Posterior cingulate gyrus (tissue), 11 donors: ENCODE data around the gene ANKRD63.

Experiments used
- DNase-seq, 10 donors: peaks; one replicate each; pipeline versions ENCODE4 v3.0.0 to v3.0.0-alpha.2; 2020 to 2021; ENCODE audit warnings: mixed read lengths in 3 of 10
- intact Hi-C: fragments of 100-400 bp; cut with DNase I; formaldehyde crosslinking; loops from one replicate; pipeline ENCODE4 v1.15.1; 2023

Gene ANKRD63

DNA sequence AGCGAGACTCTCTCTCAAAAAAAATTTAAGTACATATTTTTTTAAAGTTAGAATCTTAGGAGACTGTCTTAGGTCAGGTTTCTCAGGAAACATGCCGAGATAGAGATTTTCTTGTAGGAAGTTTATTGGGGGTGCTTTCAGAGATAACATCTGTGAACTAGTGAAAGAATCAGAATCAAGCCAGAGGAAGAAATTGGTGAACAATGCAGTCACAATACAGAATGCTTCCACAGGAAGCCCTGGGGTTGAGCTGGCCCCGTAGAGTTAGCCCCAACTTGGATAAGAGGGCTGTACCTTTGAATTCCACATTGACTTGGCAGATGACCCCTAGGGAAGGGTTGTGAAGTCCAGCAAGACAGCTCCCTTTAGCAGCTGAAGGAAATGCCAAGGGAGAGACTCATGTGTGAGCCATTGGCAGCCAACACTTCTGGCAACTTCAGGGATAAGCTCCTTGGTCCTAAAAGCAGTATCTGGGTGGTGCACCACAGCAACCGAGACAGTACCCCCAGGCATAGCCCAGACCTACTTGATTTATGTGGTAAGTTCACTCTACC is 31.9 kb upstream of the ANKRD63 start:
- peak in 2 of 10 donors; percentile 8 to 15 for DNase-seq
- intact Hi-C loops, result no loop called here

DNA sequence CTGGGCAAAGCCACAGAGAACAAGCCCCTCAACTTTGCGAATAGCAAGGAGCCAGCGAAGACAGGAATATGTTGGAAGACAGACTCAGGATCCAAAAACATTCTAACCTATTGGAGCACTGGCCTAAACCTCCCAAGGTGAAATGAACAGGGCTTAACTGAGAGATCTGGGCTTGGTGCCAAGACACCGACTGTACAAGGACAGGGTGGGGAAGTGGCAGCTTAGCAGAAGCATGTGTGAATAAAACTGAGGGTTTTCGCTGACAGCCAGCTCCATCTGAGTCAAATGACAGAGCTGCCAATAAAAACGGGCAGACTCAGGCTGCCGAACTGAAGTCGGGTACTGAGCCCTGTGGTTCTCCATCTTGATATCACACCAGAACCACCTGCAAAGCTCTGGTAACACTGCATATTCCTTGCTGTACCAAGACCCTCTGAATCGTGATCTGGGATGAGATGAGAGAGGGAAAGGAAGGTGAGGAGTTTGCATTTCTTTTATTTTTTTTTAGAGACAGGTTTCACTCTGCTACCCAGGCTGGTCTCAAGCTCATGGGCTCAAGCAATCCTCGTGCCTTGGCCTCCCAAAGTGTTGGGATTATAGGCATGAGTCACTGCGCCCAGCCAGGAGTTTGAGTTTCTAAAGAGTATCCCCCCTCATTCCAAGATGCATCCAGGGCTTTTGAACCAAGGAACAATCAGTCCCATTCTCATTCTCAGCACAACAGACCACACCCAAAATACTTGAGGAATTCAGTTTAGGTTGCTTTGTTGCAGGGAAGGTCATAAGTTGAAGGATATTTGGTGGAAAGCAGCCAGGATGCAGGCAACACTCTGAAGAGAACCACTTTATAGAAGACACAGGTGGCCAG is 30.9 kb upstream of the ANKRD63 start:
- intact Hi-C loops, result no loop called here

DNA sequence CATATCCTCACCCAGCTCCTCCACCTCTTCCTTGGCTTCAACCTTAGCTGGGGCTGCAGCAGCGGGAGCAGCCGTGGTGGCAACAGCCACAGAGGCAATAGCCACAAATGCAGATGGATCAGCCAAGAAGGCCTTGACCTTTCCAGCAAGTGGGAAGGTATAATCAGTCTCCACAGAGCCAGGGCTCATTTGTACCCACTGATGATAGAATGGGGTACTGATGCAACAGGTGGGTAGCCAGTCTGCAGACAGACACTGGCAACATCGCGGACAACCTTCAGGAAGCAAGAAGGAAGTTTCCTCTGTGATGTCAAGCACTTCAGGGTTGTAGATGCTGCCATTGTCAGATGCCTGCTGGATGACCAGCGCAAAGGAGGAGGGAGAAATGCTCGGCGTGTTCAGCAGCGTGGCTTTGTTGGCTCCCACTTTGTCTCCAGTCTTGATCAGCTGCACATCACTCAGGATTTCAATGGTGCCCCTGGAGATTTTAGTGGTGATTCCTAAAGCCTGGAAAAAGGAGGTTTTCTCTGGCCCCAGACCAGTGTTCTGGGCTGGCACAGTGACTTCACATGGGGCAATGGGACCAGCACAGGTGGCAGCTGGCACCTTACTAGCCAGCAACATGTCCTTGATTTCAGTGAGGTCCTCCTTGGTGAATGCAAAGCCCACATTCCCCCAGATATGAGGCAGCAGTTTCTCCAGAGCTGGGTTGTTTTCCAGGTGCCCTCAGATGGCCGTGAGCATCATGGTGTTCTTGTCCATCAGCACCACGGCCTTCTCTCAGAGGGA is 29.7 kb upstream of the ANKRD63 start:
- peak in 2 of 10 donors; percentile 18 to 58 for DNase-seq
- intact Hi-C loops, result no loop called here

More for the DNA sequence above, 30.9 kb upstream of the ANKRD63 start:
- DNase-seq, result peak in 2 of 10 donors; percentile 27 to 43

DNA sequence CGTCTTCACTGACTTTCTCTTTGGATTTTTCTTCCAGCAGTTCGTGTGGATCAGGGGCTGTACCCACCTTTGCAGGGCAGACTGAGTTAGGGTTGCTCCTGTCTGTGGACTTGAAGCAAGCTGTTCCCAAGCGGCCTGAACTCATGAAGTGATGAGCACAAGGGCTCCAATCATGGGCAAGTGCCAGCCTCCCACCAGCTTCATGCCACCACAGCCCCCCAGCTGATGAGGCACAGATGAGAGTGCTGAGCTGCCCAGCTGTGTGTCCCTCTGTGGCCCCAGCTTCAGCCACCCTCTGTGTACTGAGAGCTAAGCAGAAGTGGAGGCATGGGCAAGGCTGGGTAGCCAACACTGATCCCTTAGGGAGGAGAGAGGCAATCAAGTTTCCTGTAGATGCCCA is 28.1 kb upstream of the ANKRD63 start:
- DNase-seq, result peak in 2 of 10 donors; percentile 18 to 58
- intact Hi-C loops, result no loop called here

DNA sequence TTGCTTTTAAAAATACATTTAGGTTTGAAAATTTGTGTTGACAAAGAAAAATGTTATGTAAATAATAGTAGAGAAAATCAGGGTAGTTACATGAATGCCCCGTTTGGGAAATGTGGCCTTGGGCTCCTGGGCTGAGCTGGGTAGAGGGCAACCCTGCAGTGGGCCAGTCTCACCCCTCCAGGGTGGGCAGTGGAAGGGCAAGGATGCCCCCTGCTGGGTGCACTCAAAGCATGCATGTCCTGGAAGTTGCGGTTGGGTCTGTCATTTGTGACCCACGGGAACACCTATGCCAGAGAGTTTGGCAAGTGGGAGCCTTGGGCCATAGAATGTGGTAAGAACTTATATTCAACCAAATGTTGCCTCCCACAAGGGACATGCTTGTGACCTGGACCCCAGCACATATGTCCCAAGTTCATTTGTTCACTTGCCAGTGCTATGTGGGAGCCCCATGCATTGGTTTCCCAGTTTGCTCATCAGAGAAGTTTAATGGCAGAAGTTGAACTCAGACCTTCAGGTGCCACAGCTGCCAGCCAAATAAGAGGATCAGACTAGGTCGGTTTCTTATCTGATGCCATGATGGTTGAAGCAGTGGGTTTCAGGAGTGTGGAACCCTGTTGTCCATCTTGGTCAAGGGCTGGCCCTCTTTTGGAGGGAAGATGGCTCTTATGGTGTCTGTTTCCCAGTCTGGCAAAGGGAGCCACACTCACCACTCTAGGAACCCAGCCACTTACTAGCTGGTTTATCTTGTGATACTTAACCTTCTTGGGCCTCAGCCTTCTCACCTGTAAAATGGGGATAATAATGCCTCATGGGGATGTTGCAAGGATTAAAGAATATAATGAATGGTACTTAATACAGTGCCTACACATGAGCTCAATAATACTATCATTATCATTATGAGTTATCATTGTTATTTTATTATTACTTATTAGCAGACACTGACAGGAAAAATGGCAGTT is 27.4 kb upstream of the ANKRD63 start:
- intact Hi-C loops, result no loop called here

DNA sequence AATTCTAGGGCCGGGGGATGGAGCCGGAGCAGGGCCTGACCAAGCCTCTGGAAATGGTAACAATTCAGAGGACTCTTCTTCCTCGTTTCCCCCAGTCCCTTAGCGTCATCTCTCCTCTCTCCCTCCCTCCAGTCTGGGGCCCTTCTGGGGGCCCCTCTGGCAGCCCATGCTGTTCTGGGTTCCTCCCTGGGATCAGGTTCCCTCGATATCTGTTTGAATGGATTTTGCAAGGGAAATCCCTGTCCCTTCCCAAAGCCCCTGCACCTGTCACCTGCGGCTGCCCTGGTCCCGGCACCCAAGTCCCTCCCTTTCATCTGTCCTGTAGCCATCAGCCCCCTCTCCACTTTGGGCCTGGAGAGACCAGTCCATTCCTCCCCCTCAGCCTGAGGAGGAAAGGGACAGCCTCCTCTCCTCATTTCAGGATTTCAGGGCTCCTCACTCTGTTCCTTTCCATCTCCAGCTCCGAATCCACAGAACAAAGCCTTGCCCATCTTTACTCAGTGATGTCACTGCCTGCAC is 26.5 kb upstream of the ANKRD63 start:
- DNase-seq, result peak in 2 of 10 donors; percentile 26 to 32
- intact Hi-C loops, result no loop called here

More for the DNA sequence above, 27.4 kb upstream of the ANKRD63 start:
- DNase-seq, result peak in 7 of 10 donors; percentile 36 to 94 (median 59)

DNA sequence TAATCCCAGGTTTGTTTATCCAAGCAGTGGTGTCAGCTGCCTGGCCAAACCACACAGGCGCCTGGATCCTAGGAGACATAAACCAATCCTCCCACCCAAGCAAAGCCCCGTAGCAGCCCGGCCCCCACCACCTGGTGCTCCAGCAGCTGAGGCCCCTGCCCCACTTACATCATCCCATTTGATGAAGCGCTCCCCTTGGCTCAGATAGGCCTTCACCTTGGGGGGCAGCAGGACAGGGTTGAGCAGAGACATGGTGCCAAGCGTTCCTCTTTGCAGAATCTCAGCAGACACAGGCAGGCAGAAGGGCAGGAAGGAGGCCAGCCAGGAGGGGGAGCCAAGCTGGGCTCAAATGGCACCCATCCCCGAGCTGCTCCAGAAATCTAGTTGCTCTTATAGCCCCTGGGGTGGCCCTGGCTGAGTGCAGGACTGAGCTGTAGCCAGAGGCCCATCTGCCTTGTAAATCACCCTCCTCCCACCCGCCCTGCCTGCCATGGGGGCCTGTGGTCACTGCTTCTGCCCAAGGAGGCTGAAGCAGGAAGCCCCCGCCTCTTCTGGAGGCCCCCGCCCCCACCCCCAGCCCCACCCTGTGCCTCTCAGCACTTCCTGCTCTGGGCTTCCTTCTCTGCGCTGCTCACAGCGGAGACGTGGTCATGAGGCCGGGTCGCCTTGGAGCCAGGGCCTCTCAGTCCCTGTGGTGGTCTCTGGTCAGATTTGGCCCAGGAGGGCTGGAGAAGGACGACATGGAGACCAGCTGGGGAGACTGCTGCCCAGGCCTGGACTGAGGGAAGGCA is 24.8 kb upstream of the ANKRD63 start, which contains the start of gene PLCB2:
Gene PLCB2, minus strand, starts transcription at position 515 of the 791 bp plus-strand sequence. Its CDS starts 263 bp downstream, at position 252.
- DNase-seq, result peak in 2 of 10 donors; percentile 77 to 86
- intact Hi-C loops, result no loop called here

DNA sequence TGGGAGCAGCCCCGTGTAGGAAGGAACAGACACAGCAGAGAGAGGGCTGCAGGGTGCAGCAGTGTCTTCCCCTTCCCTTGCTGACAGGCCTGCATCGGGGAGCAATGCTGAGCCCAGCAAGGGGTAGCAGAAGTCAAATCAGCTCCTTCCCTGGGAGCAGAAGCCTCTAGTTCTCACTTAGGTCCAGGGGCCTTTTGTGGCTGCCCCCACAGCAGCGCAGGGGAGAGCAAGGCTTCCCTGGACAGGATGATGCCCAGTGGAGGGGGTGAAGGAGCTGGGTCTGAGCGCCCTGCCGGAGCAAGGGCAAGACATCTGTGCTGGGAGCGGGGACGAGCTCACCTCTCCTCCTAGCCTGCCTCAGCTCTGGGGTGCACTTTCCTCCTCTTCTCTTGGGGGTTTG is 24.0 kb upstream of the ANKRD63 start:
- intact Hi-C loops, result no loop called here
- peak in 2 of 10 donors; percentile 37 to 75 for DNase-seq

DNA sequence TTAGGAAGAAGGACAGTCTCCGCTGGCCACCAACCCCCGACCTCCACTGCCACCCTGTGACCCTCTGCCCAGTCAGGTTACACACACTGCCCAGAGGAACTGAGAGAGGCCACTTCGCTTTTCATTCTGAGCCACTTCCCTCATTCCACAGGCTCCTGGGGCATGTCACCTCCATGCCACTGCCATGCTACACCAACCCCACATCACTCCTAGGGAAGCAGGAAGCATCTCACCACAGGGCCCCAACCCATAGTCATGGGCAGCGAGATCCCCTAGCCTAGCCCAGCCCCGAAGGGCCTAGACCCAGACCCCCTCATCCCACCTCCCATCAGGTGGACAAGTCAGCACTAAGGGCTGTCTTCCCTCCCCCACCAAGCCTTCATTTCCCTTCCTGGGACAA is 23.5 kb upstream of the ANKRD63 start:
- peak in 2 of 10 donors; percentile 73 to 82 for DNase-seq
- intact Hi-C loops, result no loop called here

DNA sequence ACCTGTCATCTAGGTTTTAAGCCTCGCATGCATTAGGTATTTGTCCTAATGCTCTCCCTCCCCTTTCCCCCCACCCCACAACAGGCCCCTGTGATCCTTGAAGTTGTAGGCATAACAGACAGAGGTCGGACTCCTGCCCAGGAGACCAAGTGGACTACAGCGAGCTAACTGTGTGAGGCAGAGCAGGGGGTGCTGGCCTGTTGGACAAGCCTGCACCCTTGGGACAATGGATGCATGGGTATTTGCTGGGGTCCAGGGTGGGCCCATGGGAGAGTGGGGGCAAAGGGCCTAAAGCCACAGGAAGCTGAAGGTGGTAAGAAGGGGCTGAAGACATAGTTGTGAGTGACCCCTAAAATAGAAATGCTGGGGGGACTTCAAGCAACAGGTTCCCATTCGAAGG is 22.4 kb upstream of the ANKRD63 start:
- peak in 2 of 10 donors; percentile 18 to 52 for DNase-seq
- intact Hi-C loops, result no loop called here

DNA sequence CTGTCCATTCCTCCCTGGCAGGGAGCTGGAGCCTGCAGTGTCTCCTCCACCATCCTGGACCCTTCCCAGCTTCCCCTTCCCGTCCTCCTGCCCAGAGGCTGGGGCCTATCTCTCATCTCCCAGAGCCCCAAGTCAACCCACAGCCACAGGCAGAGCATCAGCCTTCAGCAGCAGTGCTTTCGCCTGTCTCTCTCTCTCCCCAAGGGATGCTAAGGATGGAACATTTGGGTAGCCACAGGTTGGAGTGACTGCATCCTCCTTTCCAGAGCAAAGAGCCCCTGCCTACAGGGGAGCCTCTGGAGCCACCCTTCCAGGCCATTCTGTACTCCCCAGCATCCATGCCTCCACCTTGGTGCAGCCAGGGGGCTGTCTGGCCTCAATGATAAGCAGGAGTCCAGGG is 20.7 kb upstream of the ANKRD63 start:
- intact Hi-C loops, result no loop called here

DNA sequence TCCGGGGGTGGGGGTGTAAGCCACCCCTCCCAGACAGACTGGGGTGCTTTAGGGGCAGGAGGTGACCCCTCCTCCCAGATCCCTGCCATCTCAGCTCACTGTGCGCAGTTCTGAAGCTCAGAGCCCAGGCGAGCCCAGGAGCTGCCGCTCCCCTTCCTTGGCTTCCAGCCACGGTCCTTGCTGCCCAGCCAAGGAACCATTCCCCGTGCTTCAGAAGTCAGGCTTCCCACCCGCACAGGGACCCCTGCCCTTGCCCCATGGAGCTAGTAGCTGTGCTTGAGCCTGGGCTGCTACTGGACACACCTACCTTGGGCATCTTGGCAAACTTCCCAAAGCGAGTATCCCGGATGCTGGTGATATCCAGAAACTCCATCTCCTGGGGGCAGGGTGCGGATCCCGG is 20.1 kb upstream of the ANKRD63 start:
- intact Hi-C loops, result no loop called here
- DNase-seq, result peak in 2 of 10 donors; percentile 37 to 77

More for the DNA sequence above, 20.7 kb upstream of the ANKRD63 start:
- DNase-seq, result peak in 2 of 10 donors; percentile 9 to 51

DNA sequence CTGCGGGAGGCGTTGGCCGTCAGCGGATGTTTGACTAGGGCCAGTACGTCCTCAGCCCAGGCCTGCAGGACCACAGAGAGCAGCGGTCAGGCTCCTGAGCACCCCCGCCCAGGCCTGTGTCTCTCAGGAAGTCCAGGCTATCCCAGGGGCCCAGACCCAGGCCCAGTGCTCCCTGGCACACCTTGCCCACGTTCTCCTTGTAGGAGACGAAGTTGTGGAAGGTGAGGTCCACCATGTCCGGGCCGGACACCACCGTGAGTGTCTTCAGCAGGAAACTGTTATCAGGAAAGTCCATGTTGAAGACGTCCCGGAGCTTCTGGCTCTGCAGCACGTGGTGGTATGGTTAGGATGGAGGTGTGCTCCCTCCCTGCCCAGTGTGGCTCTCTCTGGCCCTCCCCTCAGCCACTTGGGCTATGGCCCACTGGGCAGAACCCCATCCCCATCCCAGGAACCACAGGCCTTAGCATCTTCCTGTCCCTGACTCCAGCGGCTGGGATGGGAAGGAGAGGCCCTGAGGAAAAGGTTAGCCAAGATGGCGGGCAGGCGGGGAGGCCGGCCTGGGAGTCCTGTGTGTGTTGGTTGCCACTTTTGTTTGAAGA is 19.5 kb upstream of the ANKRD63 start:
- intact Hi-C loops, result no loop called here
- peak in 3 of 10 donors; percentile 52 to 79 (median 62) for DNase-seq

DNA sequence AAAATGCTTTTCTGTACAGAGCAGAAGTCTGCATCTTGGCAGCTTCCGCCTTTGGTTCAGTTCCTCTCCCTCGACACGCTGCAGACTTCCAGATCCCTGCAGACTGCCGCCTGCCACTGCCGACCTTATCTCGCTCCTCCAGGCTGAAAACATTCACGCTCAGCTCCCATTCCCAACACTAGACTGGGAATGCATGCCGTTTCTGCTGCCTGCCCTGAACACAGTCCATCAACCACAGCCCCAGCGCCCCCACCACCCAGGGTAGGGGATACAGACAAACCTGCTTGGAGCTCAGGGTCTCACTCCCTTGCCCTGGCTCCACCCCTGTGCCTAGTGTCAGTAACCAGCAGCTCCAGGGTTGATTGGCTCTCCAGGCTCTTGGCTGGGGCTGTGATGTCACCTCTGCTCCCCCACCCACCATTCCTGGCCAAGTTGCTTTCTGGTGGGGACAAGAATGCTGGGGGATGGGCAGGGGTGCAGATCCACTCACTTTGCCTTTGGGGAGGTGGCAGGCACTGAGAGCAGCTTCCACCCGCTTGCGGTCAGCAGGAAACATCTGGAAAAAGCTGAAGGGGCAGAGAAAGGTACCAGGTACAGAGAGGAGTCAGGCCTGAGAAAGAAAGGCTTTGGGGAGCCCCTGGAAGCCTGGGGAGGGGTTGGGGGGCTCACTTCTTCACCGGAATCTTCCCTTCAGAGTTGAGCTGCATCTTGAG is 18.8 kb upstream of the ANKRD63 start:
- peak in 2 of 10 donors; percentile 56 to 63 for DNase-seq
- intact Hi-C loops, result no loop called here

DNA sequence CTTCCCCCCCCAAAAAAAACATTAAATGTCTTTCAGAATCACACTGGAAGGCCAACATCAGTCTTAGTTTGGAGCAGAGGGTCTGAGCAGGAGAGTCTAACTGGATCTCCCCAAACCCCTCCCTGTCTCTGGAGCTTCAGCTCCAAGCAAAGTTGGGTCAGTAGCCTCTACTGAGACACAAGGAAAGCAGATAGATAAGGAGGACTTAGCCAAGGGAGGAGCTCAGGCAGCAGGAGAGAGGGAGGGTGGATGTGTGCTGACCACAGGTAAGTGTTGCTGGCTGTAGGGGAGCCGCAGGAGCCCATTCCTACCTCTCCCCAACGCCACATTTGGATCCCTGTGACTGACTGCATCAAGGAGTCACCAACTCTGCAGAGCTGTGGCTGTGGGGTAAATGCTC is 17.9 kb upstream of the ANKRD63 start:
- intact Hi-C loops, result no loop called here
- DNase-seq, result peak in 1 of 10 donors; percentile 51

DNA sequence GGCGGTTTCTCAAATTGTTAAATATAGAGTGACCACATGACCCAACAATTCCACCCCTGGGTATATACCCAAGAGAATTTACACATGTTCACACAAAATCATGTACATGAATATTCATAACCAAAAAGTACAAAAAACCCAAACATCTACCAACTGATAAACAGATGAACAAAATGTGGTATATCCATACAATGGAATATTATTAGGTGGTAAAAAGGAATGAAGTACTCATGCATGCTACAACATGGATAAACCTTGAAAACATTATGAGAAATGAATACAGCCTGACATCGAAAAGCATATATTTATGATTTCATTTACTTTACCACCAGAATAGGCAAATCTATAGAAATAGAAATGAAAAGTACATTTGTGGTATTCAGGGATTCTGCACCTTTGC is 17.5 kb upstream of the ANKRD63 start:
- no peak for DNase-seq
- intact Hi-C loops, result no loop called here

DNA sequence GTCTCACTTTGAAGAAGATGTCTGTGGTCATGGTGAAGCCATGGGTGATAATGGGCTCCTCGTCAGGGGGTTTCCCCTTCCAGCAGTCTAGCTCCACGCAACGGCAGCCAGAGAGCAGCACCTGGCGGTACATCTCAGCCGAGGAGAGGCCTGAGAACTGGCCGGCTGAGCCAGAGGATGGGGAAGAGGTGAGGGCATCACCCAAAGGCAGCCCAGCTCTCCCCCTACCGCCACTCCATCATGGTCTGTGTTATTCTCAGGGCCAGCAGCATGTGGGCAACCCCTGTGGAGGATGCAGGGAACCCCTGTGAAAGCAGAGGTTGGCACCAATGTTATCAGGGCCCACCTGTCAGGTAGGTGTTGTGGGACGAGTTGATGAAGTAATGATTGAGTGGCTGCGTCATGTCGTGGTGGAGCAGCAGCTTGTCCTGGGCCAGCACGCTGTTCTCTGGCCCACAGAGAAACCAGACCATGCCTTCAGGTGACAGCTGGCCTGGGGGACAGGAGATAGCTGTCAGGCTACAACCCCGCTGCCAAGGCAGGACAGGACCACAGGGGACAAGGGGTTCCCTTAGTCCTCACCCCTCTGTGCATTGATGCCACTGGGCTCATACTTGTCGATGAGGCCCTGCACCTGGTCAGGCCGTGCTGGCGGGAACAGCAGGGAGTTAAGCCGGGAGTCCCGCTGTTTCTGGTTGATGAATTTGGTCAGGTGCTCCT is 15.5 kb upstream of the ANKRD63 start:
- peak in 2 of 10 donors; percentile 66 to 77 for DNase-seq
- intact Hi-C loops, result no loop called here
